NCI-H774 (cell line): Measurements from ENCODE around the gene CDK9.
A peak's percentile ranks its signal among the peaks of the same experiment; 100 is the strongest.
"Not testable (repeated sequence)": the region's sequence is repeated elsewhere in the genome, so short reads cannot be mapped to it uniquely, and the experiment has no call there.

ENCODE experiments used
- DNase-seq: peaks from one replicate; lab custom pipeline; 2025; lab: John Stamatoyannopoulos, UW

The CDK9 gene

DNA sequence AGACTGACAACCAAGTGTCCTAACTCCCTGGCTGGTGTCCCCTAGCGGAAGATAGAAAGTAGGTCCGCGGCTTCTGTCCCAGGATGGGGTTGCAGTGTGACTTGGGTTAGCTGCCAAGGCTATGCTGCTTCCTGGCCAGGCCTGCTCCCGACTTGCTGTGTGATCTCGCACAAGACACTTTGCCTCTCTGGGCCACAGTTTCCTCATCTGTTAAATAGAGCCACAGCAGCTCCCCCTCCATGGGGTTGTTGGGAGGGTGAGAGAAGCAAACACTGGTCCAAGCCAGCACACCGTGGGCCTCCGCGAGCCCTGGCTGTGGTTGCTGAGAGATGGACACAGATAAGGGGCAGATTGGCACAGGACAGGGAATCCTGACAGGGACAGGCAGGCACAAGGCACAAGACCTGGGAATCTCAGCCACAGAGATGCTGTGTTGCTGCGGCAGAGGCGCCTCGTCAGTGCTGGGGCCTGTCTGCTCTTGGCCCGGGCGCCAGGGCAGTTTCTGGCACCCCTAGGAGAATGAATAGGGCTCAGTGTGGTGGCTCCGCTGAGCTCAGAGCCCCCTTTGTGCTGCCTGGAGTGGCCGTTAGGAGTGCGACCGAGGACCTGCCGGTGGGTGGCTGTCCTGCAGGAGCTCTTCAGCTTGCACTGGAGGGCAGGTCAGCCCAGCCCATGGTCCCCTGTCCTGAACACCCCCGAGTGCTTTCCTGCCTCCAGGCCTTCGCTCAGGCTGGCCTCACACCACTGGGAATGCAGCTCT lies 5.5 kb upstream of the CDK9 start:
- no peak for DNase-seq

DNA sequence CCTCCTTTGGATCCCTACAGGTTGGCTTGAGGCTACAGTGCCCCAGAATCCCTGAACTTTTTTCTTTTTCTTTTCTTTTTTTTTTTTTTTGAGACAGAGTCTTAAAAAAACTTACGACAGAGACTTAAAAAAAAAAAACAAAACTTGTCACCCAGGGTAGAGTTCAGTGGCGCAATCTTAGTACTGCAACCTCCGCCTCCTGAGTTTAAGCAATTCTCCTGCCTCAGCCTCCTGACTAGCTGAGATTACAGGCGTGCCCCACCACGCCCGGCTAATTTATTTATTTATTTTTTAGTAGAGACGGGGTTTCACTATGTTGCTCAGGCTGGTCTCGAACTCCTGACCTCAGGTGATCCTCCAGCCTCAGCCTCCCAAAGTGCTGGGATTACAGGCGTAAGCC lies 4.9 kb upstream of the CDK9 start:
- not testable (repeated sequence) for DNase-seq

DNA sequence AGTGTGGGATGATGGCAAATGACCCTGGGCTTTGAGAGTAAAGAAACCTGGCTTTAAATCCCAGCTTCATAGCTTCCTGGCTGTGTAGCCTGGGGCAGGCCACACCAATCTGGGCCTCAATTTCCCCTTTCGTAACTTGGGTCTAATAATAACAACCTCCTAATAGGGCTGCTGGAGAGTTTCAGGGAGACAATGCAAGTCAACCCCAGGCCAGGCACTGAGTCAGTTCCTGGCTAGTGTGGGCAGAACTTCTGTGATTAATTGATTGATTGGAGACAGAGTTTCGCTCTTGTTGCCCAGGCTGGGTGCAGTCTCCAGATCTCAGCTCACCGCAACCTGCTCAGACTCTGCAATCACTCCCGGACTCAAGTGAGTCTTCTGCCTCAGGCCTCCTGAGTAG lies 4.0 kb upstream of the CDK9 start:
- DNase-seq = no peak

DNA sequence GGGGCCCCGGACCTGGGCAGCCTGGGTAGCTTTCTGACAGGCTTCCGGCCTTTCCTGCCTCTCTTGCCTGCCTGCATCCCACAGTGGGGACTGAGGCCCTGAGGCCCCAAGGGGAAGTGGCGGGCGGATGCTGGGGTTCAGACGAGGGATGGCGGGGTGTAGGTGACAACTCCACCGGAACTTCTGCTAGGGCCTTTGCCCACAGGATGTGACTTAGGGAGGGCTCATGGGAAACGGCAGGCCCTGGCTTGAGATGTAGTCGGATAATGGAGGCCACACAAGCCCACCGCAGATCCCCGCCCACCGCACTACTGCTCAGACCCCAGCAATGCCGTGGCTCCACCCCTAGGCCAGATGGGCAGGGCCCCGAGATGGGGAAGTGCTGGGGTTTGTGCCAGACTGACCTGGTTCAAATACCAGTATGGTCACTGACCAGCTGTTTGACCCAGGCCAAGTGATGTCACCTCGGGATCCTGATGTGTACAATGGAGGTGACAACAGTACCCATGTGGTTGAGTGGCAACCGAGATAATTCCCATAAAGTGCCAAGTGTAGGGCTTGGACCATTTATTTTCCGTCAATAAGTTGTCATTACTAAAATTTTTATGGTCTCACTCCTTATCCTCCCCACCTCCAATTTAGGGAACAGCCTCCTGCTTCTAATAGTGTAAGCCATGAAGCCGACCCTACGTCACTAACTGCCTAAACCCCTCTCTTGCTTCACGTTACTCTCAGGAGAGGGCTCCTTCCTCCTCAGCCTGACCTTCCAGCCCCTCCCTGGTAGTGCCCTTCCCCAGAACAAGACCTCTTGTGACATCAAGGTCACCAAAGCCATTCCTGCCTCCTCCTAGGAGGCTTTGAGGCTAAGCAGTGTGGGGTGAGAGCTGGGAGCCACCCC lies 2.5 kb upstream of the CDK9 start:
- no peak for DNase-seq

DNA sequence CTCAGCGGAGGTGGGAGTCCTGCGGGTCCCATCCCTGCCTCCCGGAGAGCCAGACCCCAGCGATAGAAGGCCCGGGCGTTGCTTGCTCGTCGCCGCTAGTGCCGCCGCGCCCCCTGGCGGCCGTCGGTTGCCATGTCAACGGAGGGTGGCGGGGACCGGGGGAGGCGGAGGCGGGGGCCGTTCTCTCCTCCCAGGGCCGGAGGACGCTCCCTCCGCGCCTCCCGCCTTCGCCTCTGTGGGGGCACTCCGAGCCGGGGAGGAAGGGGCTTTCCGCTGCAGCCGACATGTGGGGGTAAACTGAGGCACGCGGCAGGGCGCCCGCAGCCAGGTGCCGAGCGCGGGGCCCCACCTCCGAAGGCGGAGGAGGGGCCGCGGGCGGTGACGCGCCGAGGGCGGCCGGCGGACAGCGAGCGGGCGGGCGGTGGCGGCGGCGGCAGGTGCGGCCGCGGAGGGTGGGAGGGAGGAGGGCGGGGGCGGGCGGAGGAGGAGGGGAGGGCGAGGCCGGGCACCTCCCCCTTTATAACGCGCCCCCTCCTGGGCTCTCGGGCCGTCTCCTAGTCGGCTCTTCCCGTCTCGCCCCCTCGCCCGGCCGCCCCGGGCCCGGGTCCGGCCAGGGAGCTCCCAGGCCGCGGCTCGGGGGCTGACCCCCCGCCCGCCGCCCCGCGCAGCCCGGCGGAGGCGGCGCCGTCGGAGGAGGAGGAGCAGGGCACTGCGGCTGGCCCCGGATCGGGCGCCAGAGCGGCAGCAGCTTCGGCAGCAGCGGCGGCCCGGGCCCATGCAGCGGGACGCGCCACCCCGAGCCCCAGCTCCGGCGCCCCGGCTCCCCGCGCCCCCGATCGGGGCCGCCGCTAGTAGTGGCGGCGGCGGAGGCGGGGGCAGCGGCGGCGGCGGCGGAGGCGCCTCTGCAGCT lies 556 bp upstream of the CDK9 start:
- peak; percentile 93 for DNase-seq

DNA sequence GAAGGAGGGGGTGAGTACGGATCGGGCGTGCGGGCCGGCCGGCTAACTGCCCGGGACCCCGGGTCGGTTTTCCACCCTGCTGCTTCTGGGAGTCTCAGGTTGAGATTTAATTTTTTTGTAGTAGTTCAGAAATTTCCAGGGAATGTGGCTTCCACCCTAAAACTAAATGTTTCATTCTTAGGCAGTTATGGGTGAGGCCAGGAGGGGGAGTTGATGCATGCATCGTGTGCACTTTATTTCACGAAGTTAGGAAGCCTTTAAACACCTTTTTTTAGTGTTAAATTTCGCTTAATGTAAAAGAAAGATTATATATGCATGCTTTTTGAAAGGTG lies 905 bp downstream of the CDK9 start:
- DNase-seq = no peak

DNA sequence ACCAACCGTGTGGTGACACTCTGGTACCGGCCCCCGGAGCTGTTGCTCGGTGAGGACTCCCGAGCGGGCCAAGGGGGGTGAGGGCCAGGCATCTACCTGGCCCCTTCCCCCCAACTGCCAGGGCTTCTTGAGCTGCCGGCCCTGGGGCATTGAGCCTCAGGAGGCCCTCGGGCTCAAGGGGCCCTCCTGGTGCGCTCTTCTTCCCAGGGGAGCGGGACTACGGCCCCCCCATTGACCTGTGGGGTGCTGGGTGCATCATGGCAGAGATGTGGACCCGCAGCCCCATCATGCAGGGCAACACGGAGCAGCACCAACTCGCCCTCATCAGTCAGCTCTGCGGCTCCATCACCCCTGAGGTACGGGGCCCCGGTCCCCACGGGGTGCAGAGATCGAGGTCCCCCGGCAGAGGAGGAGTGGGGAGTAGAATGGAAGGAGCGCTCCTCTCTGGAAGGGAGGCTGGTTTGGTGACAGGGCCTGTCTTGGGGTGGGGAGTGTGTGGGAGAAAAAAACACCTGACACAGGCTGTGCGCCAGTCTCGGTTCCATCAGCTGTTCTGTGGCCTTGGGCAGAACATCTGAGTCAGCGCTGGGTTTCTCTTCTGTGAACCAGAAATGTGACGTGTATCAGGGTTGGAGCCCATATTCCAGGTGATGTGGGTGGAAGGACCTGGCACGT lies 2.6 kb downstream of the CDK9 start:
- DNase-seq = no peak

DNA sequence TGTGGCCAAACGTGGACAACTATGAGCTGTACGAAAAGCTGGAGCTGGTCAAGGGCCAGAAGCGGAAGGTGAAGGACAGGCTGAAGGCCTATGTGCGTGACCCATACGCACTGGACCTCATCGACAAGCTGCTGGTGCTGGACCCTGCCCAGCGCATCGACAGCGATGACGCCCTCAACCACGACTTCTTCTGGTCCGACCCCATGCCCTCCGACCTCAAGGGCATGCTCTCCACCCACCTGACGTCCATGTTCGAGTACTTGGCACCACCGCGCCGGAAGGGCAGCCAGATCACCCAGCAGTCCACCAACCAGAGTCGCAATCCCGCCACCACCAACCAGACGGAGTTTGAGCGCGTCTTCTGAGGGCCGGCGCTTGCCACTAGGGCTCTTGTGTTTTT lies 3.3 kb downstream of the CDK9 start:
- DNase-seq = no peak

DNA sequence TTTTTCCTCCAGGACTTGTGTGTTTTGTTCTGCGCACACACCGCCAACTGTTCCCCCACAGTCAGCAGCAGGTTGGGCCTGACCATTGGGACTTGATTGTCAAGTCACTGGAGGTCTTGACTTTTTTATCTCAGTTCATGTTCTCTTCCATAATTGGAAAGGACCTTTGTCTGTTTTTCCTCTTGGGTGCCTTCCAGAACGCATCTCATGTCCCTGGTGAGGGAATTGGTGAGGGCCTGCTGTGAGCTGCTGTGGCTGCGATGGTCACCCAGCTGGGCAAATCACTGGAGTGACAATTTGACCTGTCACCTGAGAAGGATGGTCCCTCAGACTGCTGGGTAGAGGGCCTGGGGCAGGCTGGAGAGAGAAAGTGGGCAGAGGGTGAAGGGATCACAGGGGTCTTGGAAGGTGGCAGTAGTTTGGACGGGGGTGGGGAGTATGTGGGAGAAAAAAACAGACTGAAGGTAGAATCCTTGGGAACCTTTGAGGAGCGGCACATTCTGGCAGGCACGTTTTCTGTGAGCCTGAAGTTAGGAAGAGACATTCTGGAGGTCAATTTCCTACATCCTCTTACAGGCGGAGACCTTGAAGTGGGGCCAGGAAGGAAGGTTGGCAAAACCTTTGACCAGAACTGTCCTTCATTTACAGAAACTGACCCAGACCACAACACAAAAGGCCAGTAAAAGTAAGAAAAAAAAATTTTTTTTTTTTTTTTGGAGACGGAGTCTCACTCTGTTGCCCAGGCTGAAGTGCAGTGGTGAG lies 4.4 kb downstream of the CDK9 start:
- DNase-seq = no peak

DNA sequence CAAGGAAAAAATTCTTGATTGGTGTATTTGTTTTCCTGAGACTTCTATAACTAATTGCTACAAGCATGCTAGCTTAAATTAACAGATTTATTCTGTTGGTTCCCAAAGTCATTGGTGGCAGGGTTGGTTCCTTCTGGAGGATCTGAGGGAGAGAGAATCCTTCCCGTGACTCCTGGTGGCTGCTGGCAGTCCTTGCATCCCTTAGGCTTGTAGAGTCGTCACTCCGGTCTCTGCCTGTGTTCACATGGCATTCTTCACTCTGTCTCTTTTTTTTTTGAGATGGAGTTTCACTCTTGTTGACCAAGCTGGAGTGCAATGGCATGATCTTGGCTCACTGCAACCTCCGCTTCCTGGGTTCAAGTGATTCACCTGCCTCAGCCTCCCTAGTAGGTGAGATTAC lies 5.3 kb downstream of the CDK9 start:
- DNase-seq = no peak

DNA sequence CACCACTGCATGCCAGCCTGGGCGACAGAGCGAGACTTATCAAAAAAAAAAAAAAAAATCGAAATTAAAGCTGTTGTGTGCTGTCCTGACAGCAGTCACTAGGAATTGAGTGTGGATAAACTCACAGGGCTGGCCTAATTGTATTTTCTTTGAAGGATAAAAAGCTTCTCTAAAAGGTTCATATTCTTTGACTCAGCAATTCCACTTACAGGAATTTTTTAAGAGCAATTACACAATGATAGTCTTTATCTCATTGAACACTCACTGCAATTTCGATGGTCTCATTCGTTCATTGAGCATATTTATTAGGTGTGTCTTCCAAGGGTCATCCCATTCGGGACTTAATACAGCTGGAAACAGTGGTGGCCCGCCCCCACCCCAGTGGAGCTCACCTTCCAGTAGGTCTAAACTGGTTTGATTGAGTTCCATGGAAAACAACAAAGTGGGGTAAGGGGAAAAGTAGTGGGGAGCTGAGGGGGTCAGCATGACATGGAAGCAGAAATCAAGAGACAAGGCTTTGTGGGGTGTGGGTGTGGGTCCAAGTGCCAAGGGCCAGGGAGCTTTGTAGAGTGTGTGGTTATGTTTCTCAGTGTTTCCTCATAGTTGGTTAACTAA lies 6.7 kb downstream of the CDK9 start:
- no peak for DNase-seq

DNA sequence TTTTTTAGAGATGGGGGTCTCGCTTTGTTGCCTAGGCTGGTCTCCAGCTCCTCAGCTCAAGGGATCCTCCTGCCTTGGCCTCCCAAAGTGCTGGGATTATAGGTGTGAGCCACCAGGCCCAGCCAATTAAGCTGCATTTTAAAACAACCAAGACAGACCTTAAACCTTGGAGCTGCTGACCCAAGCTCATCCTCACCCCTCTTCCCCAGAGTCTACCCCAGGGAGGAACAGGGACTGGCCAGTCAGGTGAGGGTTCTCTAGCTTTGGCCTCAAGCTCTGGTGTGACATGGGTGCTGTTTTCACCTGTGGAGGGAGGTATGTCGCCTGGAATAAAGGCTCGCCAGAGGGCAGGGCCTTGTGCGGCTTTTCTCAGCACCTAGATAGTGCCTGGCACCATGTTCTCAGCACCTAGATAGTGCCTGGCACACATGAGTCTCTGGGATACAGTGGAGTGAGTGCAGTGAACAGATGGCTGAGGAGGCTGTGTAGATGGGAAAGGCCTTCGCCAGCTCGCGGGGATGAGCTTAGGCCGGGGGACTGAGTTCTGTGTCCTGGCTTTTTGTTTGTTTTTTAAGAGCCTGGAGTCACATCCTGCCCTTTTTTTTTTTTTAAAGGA lies 7.4 kb downstream of the CDK9 start:
- DNase-seq = no peak

DNA sequence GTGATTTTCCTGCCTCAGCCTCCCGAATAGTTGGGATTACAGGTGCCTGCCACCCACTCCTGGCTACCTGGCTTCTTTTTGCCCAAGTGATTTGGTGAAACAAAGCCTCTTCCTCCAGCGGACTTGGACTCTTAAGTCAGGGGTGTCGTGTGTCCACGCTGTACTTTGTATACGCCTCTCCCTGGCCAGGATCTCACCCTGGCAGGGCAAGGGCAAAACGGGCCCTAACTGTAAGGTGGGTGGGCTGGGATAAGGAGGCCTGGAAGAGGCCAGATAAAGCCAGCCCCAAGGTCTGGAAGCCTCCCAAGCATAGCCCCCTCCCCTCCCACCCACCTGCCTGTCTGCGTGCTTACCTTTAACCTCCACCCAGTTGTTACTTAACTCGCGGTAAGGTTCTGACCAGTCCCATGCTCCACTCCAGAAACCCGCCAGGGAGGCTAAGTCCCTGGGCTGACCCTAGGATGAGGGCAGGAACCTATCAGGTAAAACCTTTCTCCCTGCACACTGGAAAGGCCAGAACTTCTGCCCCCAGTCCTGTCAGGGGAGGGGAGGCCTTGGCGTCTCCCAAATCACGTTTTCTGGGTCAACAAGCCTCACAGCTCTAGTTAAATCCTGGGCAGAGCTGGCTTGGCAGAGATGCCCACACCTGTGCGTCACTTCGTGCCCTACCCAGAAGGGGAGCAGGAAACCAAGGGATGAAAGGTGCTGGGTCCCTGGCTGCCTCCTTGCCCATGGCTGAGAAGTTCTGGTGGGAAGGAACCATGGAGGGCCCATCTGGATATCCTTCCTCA lies 8.4 kb downstream of the CDK9 start:
- no peak for DNase-seq

DNA sequence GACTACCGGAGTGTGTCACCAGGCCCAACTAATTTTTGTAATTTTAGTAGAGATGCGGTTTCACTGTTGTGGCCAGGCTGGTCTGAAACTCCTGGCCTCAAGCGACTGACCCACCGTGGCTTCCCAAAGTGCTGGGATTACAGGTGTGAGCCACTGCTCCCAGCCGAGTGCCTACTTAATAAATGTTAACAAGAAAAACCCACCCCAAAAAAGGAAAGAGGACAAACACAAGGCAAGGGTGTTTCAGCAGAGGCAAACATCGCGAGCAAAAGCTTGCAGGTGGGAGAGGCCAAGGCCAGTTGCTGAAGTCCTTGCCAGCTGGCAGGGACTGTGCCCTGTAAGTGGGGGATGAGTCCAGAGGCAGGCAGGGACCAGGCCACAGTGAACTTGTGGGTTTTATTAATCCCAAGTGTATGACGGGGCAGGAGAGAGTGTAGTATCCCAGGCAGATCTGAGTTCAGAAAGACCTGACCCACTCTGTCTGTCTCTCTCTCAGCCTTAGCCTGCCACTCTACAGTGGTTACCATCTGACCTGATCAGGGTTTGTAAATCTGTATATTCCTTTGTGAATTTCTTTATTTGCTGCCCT lies 10.5 kb downstream of the CDK9 start:
- DNase-seq = peak; percentile 49

DNA sequence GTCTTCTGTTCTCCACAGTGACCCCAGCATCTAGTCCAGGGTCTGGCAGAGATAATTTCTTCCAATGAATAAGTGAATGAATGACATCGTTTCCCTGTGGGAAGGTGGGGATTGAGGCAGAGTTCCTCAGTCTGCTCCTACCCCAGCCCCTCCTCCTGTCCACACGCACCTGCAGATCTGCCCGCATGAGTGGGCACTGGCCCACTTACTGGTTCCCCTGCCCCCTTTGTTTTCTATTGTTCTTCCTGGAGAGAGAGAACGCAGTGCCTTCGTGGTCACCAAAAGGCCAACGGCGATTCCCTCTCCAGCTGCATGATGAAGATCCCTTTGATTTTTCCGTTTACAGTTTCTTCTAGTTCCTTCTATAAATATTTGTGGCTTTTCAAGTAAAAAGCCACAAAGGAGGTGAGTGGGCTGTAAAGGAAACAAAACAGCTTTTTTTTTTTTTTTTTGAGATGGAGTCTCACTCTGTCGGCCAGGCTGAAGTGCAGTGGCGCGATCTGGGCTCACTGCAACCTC lies 11.1 kb downstream of the CDK9 start:
- DNase-seq = no peak

DNA sequence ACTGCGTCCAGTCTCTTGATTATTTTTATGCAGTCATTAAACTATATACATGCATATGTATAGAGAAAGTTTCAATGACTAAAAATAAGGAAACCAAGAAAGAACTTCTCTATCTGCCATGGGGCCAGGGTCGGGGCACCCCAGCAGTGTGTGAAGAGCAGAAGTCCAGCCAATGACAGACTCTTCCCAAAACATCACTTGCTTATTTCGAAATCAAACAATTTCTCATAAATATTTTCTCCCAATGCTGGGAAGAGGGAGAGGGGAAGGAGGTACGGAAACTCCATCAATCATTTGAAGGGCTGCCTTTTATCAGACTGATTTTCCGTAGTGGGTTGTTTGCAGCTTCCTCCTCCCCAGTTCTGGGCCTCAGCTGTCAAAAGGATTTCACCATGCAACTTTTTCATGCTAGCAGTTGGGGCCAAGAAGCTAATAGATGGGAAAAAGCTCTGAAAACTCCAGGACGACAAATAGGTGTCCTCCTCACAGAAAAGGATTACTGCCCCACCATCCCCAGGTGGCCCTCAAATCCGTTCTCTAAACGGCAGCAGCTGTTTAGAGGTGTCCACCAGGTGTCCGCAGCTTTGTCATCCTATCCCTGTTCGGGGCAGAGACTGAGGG lies 16.2 kb downstream of the CDK9 start:
- no peak for DNase-seq

DNA sequence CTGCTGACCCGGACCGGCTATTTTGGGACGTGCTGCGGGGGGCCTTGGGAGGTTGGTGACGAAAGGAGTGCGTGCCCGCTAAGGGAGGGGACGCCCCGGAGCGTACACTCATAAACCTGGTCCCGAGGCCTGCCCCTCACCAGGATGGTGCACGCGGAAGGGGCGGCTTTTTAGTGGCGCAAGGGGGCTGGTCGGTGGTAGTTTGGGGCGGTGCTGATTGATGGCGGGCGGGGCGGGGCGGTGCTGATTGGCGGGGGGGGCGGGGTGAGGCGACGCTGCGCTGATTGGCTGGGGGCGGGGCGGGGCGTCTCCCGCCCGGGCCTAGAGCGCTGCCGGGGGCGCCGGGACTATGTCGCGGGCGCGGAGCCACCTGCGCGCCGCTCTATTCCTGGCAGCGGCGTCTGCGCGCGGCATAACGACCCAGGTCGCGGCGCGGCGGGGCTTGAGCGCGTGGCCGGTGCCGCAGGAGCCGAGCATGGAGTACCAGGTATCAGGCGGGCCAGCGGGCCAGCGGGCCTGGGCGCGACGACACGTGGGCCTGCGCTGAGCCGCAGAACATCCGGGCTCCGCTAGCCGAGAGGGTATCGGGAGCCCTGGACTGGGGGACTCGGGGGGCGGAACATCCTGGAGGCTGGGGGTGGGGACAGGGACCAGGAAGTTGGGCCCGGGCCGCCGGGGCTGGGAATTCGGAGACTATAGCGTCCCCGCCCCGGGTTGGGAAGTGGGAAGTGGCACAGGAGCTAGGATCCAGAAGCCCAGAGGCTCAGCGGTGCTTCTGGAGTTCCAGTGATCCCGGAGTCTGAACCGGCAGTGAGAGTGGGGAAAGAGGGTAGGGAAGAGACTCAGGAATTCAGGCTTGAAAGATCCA lies 17.0 kb downstream of the CDK9 start, which contains the start of gene FPGS:
FPGS (plus strand) TSS at position 307 of the 868 bp plus-strand sequence; CDS start at position 350, 43 bp downstream.
- DNase-seq = peak; percentile 94
